ENCODE results near the gene CCDC34. TPM values are rescaled to one million over a fixed set of nuclear protein-coding genes. Genes with fewer than 3 reads are reported as not detected.

Gene CCDC34
- polyA plus RNA-seq, 5 donors, result 17.2 to 32.9 (median 21.3) TPM

DNA sequence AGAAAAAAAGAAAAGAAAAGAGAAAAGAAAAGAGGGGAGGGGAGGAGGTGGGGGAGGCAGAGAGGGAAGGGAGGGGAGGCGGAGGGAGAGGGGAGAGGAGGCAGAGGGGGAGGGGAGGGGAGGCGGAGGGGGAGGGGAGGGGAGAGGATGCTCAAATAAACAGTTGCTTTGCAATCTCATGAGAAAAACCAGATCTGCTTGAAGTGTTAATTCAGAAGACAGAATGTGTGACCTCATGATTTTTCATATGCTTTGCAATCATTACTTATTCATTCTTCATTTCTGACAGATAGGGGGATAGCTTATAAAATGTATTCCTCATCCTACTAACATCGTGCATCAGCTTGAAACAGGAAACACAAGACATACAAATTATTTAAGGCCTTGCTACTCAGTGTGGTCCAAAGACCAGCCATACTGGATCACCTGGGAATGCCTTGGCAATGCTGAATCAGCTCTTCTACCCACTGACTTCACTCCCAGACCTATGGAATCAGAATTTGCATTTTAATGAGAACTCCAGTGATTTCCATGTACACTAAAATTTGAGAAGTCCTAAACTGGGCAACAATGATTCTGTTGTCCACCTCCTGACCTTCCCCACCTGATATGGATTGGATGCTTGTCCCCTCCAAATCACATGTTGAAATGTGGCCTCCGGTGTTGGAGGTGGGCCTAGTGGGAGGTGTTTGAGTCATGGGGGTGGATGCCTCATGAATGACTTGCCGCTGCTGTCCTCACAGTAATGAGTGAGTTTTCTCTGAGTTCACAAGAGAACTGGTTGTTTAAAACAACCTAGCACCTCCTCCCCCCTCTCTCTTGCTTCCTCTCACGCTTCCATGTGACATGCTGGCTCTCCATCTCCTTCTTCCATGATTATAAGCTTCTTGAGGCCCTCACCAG is 69.2 kb downstream of the CCDC34 start:
- DNase-seq, result no peak

DNA sequence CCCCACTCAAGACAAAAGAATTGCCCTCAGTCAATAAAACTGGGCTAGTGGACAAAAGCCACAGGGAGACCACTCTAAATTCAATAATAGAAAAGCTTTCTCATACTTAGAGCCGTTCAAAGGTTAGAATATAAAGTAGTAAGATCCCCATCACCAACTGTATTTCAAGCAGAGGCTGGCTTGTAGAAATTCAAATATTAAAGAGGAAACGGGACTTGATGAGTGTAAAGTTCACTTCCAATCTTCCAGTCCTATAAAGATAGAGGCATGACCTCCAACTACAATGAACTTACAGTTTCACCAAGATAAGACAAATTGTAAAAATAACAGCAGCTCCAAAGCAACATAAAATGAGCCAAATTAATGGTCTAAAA is 70.4 kb downstream of the CCDC34 start:
- DNase-seq, result no peak

DNA sequence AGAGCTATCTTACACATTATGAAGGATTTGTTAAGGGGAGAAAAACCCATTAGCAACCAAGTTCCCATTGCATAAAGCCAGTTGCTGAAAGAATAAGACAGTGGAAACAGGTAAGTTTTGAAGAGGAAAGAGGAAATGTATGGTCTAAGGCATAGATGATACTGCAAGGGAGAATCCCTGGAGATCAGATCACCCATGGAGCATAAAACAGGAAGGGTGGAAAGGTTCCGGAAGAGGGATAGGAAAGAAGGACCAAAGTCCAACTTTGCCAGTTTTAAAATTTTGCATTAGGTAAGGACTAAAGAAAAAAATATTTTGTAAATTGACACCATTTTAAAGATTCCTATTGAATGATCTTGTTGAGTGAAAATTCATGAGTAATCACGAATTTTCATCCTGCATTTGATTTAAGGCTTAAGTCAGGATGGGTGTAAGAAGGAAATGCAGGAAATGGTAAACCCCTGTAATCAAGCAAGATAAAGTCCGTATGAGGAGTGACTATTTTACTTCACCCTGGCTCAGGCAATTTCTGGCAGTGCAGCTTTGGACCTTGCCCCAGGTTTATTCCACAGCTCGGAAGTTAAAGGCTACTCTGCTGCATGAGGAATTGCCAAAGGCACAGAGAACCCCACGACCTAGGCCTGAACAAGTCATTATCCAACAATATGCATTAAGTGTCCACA is 70.9 kb downstream of the CCDC34 start:
- no peak for DNase-seq

DNA sequence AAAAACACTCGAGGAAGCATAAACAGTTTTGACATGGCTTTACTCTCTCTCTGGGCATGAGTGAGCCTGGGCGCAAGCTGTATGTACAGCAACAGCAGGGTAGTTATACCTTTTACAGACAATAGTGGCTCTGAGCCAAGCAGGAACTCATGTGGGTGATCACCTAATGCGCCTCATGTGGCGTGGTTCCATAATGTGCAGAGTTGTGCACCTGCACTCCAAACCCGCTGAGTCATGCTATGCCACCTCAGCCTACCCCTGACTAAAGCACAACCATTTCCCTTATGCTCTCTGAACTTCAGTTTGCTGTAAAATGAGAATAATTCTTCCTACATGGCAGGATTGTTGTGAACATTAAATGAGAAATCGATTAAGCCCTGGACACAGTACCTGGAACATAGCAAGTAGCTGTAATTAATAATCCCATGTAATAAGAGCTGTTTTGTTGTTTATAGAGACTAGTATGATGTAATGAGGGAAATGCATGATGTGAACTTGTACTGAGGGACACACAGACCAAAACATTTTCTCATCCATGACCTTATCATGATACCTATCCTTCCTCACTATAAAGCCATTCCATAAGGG is 71.6 kb downstream of the CCDC34 start:
- no peak for DNase-seq

DNA sequence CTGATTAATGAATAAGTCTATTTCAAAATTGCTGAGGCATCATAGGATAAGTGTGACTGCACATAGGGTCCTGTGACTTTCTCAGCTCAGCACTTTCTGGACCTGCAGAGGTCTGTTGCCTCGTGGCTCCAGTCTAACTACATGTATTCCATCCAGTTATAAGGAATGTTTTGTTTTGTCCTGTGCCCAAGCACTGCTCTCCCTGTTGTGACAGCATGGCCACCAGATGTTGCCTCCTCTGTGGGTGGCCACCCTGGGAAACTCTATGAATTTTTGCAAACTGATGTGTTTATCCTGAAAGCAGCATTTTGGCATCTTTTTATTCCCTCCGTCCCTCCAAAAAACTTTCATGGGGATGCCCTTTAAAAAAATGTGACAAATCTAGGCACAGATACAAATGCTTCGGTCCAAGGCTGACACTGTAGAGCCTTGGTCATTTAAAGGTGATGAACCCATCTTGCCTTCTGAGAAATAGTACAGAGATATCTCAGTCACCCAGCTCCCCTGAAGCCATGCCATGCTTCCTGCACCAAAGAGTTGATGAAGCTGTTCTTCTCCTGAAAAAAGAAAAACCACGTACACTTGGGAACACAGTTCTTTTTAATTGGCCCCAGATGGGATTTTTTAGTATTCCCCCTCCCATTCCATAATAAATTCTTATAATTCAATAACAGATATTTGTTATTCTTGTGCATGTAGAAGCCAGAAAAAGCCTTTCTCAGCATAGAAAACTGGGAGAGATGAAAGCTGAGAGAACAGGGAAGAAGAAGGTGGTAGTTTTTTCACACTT is 72.6 kb downstream of the CCDC34 start:
- DNase-seq, result no peak

Other genes starting within 250 kb of the CCDC34 start
- 10 to 100 TPM; 12.3 to 26.3 (median 21.4) TPM for gene LGR4, start 109.6 kb upstream of the CCDC34 start, polyA plus RNA-seq (ENCODE audit: insufficient read depth in 1 of 5, insufficient read length in 5 of 5, low replicate concordance in 1 of 5)
- gene LIN7C, start 143.6 kb upstream of the CCDC34 start, polyA plus RNA-seq (ENCODE audit: insufficient read depth in 1 of 5, insufficient read length in 5 of 5, low replicate concordance in 1 of 5), result 10 to 100 TPM; 15.7 to 23.5 (median 21.3) TPM